Measurements from ENCODE around the gene TOR1A.

The TOR1A gene

DNA sequence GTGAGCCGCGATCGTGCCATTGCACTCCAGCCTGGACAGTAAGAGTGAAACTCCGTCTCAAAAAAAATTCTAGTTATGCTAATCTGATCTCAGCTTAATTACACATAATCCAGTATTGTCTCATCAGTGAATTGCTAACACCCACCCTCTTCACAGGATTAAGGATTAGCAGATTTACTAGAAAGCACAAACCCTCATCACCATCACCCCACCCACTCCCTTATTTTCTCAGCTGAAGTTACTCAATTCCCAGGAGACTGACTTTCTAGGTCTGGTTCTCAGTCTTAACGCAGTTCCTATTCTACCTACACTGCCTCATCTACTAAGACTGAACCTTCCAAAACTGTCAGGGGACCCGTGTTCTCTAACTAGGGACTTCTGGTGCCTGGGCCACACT is 12.0 kb downstream of the TOR1A start:
- Histone ChIP-seq H3K36me3 (ENCODE audit: control insufficient read depth, low read length) (peaks cover 71% of the 10 kb centered on the region), H3K9me2 (replicated peaks; ENCODE audit: control insufficient read depth, low read length) (no peaks in the 10 kb centered on the region), H3K4me3 (ENCODE audit: low read length) (no peak overlapping the region), H3K4me2 (ENCODE audit: low read length) (no peak overlapping the region), H3K9me3 (ENCODE audit: control insufficient read depth, insufficient read depth, low read length) (no peaks in the 10 kb centered on the region), H3K27me3 (ENCODE audit: control insufficient read depth, low read length) (no peaks in the 10 kb centered on the region), H3K4me1 (ENCODE audit: control insufficient read depth, low read length) (0 out of 2 replicates have a peak, but pooled peaks cover 2% of the 10 kb centered on the region), H3F3A (ENCODE audit: control insufficient read depth, insufficient read depth) (0 out of 2 replicates have a peak, but pooled peaks cover under 1% of the 10 kb centered on the region), H3K27ac (ENCODE audit: low read depth, low read length) (no peak overlapping the region), H4K20me1 (ENCODE audit: control insufficient read depth, insufficient read depth, low read depth, low read length) (no peaks in the 10 kb centered on the region), H3K79me2 (ENCODE audit: control insufficient read depth, low read length) (0 out of 2 replicates have a peak, but pooled peaks cover 4% of the 10 kb centered on the region)
- TF ChIP-seq EZH2phosphoT487 (IDR thresholded peaks at IDR 0.05; ENCODE audit: borderline replicate concordance, low read length) (no peak), CTCF (IDR thresholded peaks at IDR 0.05; ENCODE audit: low read depth, low read length, poor library complexity, severe bottlenecking) (no peak)

DNA sequence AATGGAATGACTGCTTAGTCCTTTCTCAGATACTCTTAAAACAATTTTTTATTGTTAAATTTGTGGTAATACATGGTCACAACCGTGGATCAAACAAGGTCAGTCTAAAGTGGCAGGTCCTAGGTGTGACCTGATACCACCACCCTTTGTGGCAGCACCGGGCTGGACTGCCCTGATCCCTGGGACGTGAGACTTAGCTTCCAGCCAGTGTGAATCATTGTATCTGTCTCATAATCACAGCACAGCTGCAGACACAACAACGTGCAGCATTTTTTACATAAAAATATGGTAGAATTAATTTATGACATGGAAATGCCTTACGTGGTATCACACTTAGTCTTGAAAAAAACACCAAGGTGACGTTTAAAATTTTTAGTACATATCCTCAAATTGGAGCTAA is 13.1 kb downstream of the TOR1A start:
- H3K4me2 ChIP-seq (ENCODE audit: low read length): no peak overlapping the region
- peaks cover 5% of the 10 kb centered on the region; the same call in 1 of the 2 replicates for H3F3A ChIP-seq (ENCODE audit: control insufficient read depth, insufficient read depth)
- TF ChIP-seq CTCF (IDR thresholded peaks at IDR 0.05; ENCODE audit: low read depth, low read length, poor library complexity, severe bottlenecking) (no peak), EZH2phosphoT487 (IDR thresholded peaks at IDR 0.05; ENCODE audit: borderline replicate concordance, low read length) (no peak)
- no peak overlapping the region for H3K4me3 ChIP-seq (ENCODE audit: low read length)
- H3K9me3 ChIP-seq (ENCODE audit: control insufficient read depth, insufficient read depth, low read length): no peaks in the 10 kb centered on the region
- no peaks in the 10 kb centered on the region for H3K9me2 ChIP-seq (replicated peaks; ENCODE audit: control insufficient read depth, low read length)
- no peak overlapping the region for H3K27ac ChIP-seq (ENCODE audit: low read depth, low read length)
- 0 out of 2 replicates have a peak, but pooled peaks cover 4% of the 10 kb centered on the region for H3K79me2 ChIP-seq (ENCODE audit: control insufficient read depth, low read length)
- H4K20me1 ChIP-seq (ENCODE audit: control insufficient read depth, insufficient read depth, low read depth, low read length): no peaks in the 10 kb centered on the region
- peaks cover 7% of the 10 kb centered on the region; the same call in 1 of the 2 replicates for H3K4me1 ChIP-seq (ENCODE audit: control insufficient read depth, low read length)
- H3K36me3 ChIP-seq (ENCODE audit: control insufficient read depth, low read length): peaks cover 61% of the 10 kb centered on the region
- H3K27me3 ChIP-seq (ENCODE audit: control insufficient read depth, low read length): no peaks in the 10 kb centered on the region

DNA sequence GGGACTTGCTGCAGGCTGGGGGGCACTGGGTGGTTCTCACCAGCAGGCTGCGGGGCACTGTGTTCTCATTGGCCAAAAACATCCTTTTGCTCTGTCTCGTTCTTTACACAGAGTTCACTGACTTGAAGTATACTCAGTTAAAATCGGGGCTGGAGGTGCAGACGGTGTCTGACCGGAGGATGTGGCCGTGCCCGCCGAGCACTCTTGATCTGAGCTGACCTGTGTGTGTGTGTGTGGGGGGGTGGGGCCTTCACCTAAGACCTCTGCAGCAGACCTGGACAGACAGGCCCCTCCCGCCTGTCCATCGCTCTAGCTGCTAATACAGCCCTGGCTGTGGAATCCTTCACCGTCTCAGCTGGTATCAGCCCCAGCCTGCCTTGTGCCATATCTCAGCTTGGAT is 13.8 kb downstream of the TOR1A start:
- H4K20me1 ChIP-seq (ENCODE audit: control insufficient read depth, insufficient read depth, low read depth, low read length): no peaks in the 10 kb centered on the region
- no peak for TF ChIP-seq EZH2phosphoT487 (IDR thresholded peaks at IDR 0.05; ENCODE audit: borderline replicate concordance, low read length)
- no peak for TF ChIP-seq CTCF (IDR thresholded peaks at IDR 0.05; ENCODE audit: low read depth, low read length, poor library complexity, severe bottlenecking)
- no peak overlapping the region for H3K27ac ChIP-seq (ENCODE audit: low read depth, low read length)
- H3F3A ChIP-seq (ENCODE audit: control insufficient read depth, insufficient read depth): peaks cover 5% of the 10 kb centered on the region; the same call in 1 of the 2 replicates
- H3K4me3 ChIP-seq (ENCODE audit: low read length): no peak overlapping the region
- H3K9me3 ChIP-seq (ENCODE audit: control insufficient read depth, insufficient read depth, low read length): no peaks in the 10 kb centered on the region
- H3K79me2 ChIP-seq (ENCODE audit: control insufficient read depth, low read length): 0 out of 2 replicates have a peak, but pooled peaks cover 4% of the 10 kb centered on the region
- peaks cover 60% of the 10 kb centered on the region for H3K36me3 ChIP-seq (ENCODE audit: control insufficient read depth, low read length)
- peaks cover 7% of the 10 kb centered on the region; the same call in 1 of the 2 replicates for H3K4me1 ChIP-seq (ENCODE audit: control insufficient read depth, low read length)
- H3K9me2 ChIP-seq (replicated peaks; ENCODE audit: control insufficient read depth, low read length): no peaks in the 10 kb centered on the region
- no peaks in the 10 kb centered on the region for H3K27me3 ChIP-seq (ENCODE audit: control insufficient read depth, low read length)
- no peak overlapping the region for H3K4me2 ChIP-seq (ENCODE audit: low read length)
